K562 (cell line): ENCODE results near the gene POGLUT2. TPM values are rescaled to one million over a fixed set of nuclear protein-coding genes. Genes with fewer than 3 reads are reported as not detected.

Experiments used
- ARID4B ChIP-seq: sonication (generic); formaldehyde crosslinking; IDR thresholded peaks from 2 replicates; pipeline ENCODE4 v1.8.0; 2022; ENCODE audit warnings: mild to moderate bottlenecking, missing genetic modification reagents
- ERF ChIP-seq: fragments of 450-650 bp; formaldehyde crosslinking; IDR thresholded peaks from 2 replicates; pipeline ENCODE4 v1.4.0; 2020; ENCODE audit warnings: mild to moderate bottlenecking, mixed read lengths
- HOXB6 ChIP-seq: fragments of 250-450 bp; sonication (Bioruptor Pico); IDR thresholded peaks from 2 replicates; pipeline ENCODE4 v1.5.1; 2022; ENCODE audit warnings: mild to moderate bottlenecking, borderline replicate concordance
- KDM5B ChIP-seq: fragments of 200-600 bp; sonication (generic); IDR thresholded peaks from 2 replicates; pipeline ENCODE4 v1.6.1; 2012; ENCODE audit warnings: low read depth, mild to moderate bottlenecking, moderate library complexity, low read length, control low read depth, inconsistent platforms; ENCODE audit not compliant: insufficient replicate concordance
- MAFK ChIP-seq: IDR thresholded peaks from 2 replicates; pipeline ENCODE4 v1.6.1; 2011; ENCODE audit warnings: low read length, improper control_type of control experiment
- MCM7 ChIP-seq, 2 experiments: fragments of 450-650 bp; IDR thresholded peaks; 2 replicates each; pipeline ENCODE4 v1.6.1; 2016 to 2018
- MEF2D ChIP-seq: conservative IDR thresholded peaks from 2 replicates; pipeline ENCODE4 v1.6.1; 2016; ENCODE audit warnings: low read depth, missing genetic modification characterization, missing compliant biosample characterization
- MLLT1 ChIP-seq, 2 experiments: fragments of 450-650 bp; IDR thresholded peaks; 2 replicates each; pipeline ENCODE4 v1.6.1; 2016
- NFIC ChIP-seq: fragments of 450-650 bp; IDR thresholded peaks from 2 replicates; pipeline ENCODE4 v1.6.1; 2017; ENCODE audit warnings: mild to moderate bottlenecking, inconsistent platforms
- NR4A1 ChIP-seq, 2 experiments: fragments of 250-450 bp in 1 of 2; fragments of 450-650 bp in 1 of 2; sonication (Bioruptor Pico) in 1 of 2; IDR thresholded peaks; 2 replicates each; pipeline versions ENCODE4 v1.4.0 to v1.6.1; 2016 to 2020; ENCODE audit warnings: mild to moderate bottlenecking in 2 of 2, missing compliant biosample characterization in 1 of 2, missing genetic modification characterization in 1 of 2, moderate library complexity in 1 of 2
- RAD51 ChIP-seq: fragments of 450-650 bp; IDR thresholded peaks from 2 replicates; pipeline ENCODE4 v1.7.1; 2016; ENCODE audit warnings: low read depth, mild to moderate bottlenecking, borderline replicate concordance
- RBM14 ChIP-seq: fragments of 200-400 bp; formaldehyde crosslinking; IDR thresholded peaks from 2 replicates; pipeline ENCODE4 v1.6.1; 2018; ENCODE audit warnings: low read depth, mild to moderate bottlenecking, low read length, moderate library complexity, borderline replicate concordance; ENCODE audit not compliant: insufficient read depth
- RUNX1 ChIP-seq: sonication (generic); IDR thresholded peaks from 2 replicates; pipeline ENCODE4 v1.6.1; 2016; ENCODE audit warnings: antibody characterized with exemption, low read depth
- SMAD1 ChIP-seq: fragments of 150-350 bp; IDR thresholded peaks from 2 replicates; pipeline ENCODE4 v1.6.1; 2014; ENCODE audit warnings: low read length, low read depth; ENCODE audit not compliant: partially characterized antibody
- TSC22D4 ChIP-seq: fragments of 450-650 bp; IDR thresholded peaks from 2 replicates; pipeline ENCODE4 v1.6.1; 2016; ENCODE audit warnings: missing genetic modification characterization, missing biosample characterization, control low read depth
- ZFP30 ChIP-seq: fragments of 250-450 bp; sonication (Bioruptor Pico); IDR thresholded peaks from 2 replicates; pipeline ENCODE4 v1.8.0; 2022; ENCODE audit warnings: moderate library complexity, mild to moderate bottlenecking, inconsistent platforms, borderline replicate concordance
- ZFX ChIP-seq: sonication (generic); formaldehyde crosslinking; IDR thresholded peaks from 2 replicates; pipeline ENCODE4 v1.8.0; 2022; ENCODE audit warnings: mild to moderate bottlenecking, missing genetic modification reagents, moderate library complexity
- ZKSCAN1 ChIP-seq: fragments of 150-350 bp; IDR thresholded peaks from 2 replicates; pipeline ENCODE4 v1.6.1; 2016; ENCODE audit warnings: low read depth, low read length
- ZNF140 ChIP-seq: fragments of 250-450 bp; sonication (Bioruptor Pico); IDR thresholded peaks from 2 replicates; pipeline ENCODE4 v1.8.0; 2021; ENCODE audit warnings: moderate library complexity, mild to moderate bottlenecking, inconsistent platforms
- ZNF280B ChIP-seq: fragments of 250-450 bp; sonication (Bioruptor Pico); IDR thresholded peaks from 2 replicates; pipeline ENCODE4 v1.5.1; 2021; ENCODE audit warnings: mild to moderate bottlenecking
- ZNF830 ChIP-seq: fragments of 250-450 bp; sonication (Bioruptor Pico); IDR thresholded peaks from 2 replicates; pipeline ENCODE4 v1.5.0; 2021; ENCODE audit warnings: mild to moderate bottlenecking
- polyA plus RNA-seq, 8 experiments: library from polyadenylated mRNA; depleted of rRNA in 4 of 8; stranded (reverse) in 5 of 8; unstranded in 3 of 8; fragments of >200 nt; fragmentation: Nextera tagmentation in 2 of 8; fragmentation: Illumina TruSeq in 1 of 8; extraction: Ambion mirVana in 2 of 8; extraction: Trizol in 1 of 8; gene quantifications; 2 replicates each; pipeline versions ENCODE4 v1.2.1 to v1.2.3, GENCODE V29; 2011 to 2014; ENCODE audit warnings: inconsistent platforms in 1 of 8, missing spikeins in 1 of 8
- total RNA-seq, 7 experiments: library from RNA; depleted of rRNA in 6 of 7; stranded (reverse); fragments of >200 nt in 6 of 7; fragmentation: Illumina TruSeq in 2 of 7; extraction: Trizol in 2 of 7; gene quantifications; 2 replicates each; pipeline versions ENCODE4 v1.2.1 to v1.2.3, GENCODE V29; 2011 to 2021; ENCODE audit warnings: low replicate concordance in 1 of 7

The POGLUT2 gene
- total and polyA plus RNA-seq, 9 of the 15 experiments (the other 6 are each of a cell fraction or from before 2014, with no cell fraction given) = 3.8 to 11.8 (median 10.8) TPM

GRCh38 chr13:102800145-102801041, 1.6 kb upstream of the POGLUT2 start (continued):
- no peak for TF ChIP-seq ZNF830 (CRISPR knock-in tag)
- no peak for TF ChIP-seq NR4A1 (CRISPR knock-in tag; IDR thresholded peaks at IDR 0.05)
- no peak for TF ChIP-seq NR4A1 (tag; IDR thresholded peaks at IDR 0.05)
- TF ChIP-seq NFIC = peak; percentile 63
- TF ChIP-seq MCM7 (IDR thresholded peaks at IDR 0.05) = no peak
- 0 out of 2 replicates have a peak, but pooled peaks have one; percentile 21 for TF ChIP-seq RBM14
- no peak for TF ChIP-seq MLLT1 (IDR thresholded peaks at IDR 0.05)
- no peak for TF ChIP-seq ERF (CRISPR knock-in tag)
- TF ChIP-seq RUNX1 = no peak
- TF ChIP-seq RAD51 = no peak
- TF ChIP-seq ZNF140 (CRISPR knock-in tag) = no peak
- no peak for TF ChIP-seq HOXB6 (CRISPR knock-in tag)
- peak; percentile 93 for TF ChIP-seq ZFX
- no peak for TF ChIP-seq MAFK
- TF ChIP-seq MEF2D (tag) = no peak
- TF ChIP-seq TSC22D4 (tag) = no peak
- no peak for TF ChIP-seq SMAD1
- TF ChIP-seq KDM5B = no peak
- no peak for TF ChIP-seq ZNF280B (CRISPR knock-in tag)
- TF ChIP-seq ARID4B (CRISPR knock-in tag) = no peak; the same call in 1 of the 2 replicates
- no peak for TF ChIP-seq ZFP30 (CRISPR knock-in tag)
- TF ChIP-seq ZKSCAN1 = no peak
